CD14-positive monocyte (primary cell): ENCODE measurements around the gene CTCF. TPM values are rescaled to one million over a fixed set of nuclear protein-coding genes. Genes with fewer than 3 reads are reported as not detected.

Source experiments
- DNase-seq, 3 donors: peaks; one replicate each; pipeline ENCODE4 v3.0.0-alpha.2; 2011 to 2022
- H2AFZ ChIP-seq: 2 replicates; pipeline ENCODE4 v1.6.0; 2012; ENCODE audit warnings: mild to moderate bottlenecking, low read depth, low read length, inconsistent platforms; ENCODE audit not compliant: insufficient read depth, poor library complexity, severe bottlenecking
- H3K27ac ChIP-seq, 2 donors: 1 replicate in 1 of 2; 2 replicates in 1 of 2; pipeline ENCODE4 v1.5.1; 2012 to 2013; ENCODE audit warnings: low read length in 2 of 2, control low read depth in 1 of 2, inconsistent platforms in 1 of 2, low read depth in 1 of 2, mild to moderate bottlenecking in 1 of 2
- H3K27me3 ChIP-seq, 2 donors: one replicate each; pipeline versions ENCODE4 v1.6.0 to v1.6.1; 2011 to 2013; ENCODE audit warnings: low read length in 2 of 2; ENCODE audit not compliant: control insufficient read depth in 2 of 2, insufficient read depth in 2 of 2
- H3K36me3 ChIP-seq, 2 donors: replicated peaks in 1 of 2; 1 replicate in 1 of 2; 2 replicates in 1 of 2; pipeline versions ENCODE4 v1.5.1 to v1.6.1; 2012 to 2013; ENCODE audit warnings: low read length in 2 of 2, control low read depth in 1 of 2, inconsistent platforms in 1 of 2, mild to moderate bottlenecking in 1 of 2; ENCODE audit not compliant: insufficient read depth in 2 of 2, control insufficient read depth in 1 of 2
- H3K4me1 ChIP-seq, 2 donors: 1 replicate in 1 of 2; 2 replicates in 1 of 2; pipeline versions ENCODE4 v1.5.1 to v1.6.1; 2012 to 2013; ENCODE audit warnings: low read length in 2 of 2, control low read depth in 1 of 2, inconsistent platforms in 1 of 2, mild to moderate bottlenecking in 1 of 2, moderate library complexity in 1 of 2; ENCODE audit not compliant: insufficient read depth in 2 of 2, control insufficient read depth in 1 of 2
- H3K4me2 ChIP-seq: replicated peaks from 2 replicates; pipeline ENCODE3; 2012; ENCODE audit warnings: low read length, moderate library complexity, mild to moderate bottlenecking; ENCODE audit not compliant: poor library complexity, severe bottlenecking; ENCODE audit errors: extremely low read depth
- H3K4me3 ChIP-seq, 3 experiments: fragments of 200-600 bp in 1 of 3; sonication (generic) in 1 of 3; replicated peaks in 1 of 3; 1 replicate in 2 of 3; 2 replicates in 1 of 3; pipeline ENCODE4 v1.5.1; 2011 to 2013; ENCODE audit warnings: low read length in 3 of 3, mild to moderate bottlenecking in 3 of 3, control low read depth in 2 of 3, low read depth in 2 of 3, inconsistent platforms in 1 of 3, moderate library complexity in 1 of 3
- H3K79me2 ChIP-seq: 2 replicates; pipeline ENCODE4 v1.6.0; 2012; ENCODE audit warnings: mild to moderate bottlenecking, control low read depth, inconsistent platforms, low read length, moderate library complexity; ENCODE audit not compliant: insufficient read depth
- H3K9ac ChIP-seq: 2 replicates; pipeline ENCODE4 v1.6.0; 2017; ENCODE audit warnings: low read length, mild to moderate bottlenecking; ENCODE audit not compliant: insufficient read depth, poor library complexity, severe bottlenecking
- H3K9me3 ChIP-seq, 2 donors: replicated peaks in 1 of 2; 1 replicate in 1 of 2; 2 replicates in 1 of 2; pipeline versions ENCODE4 v1.5.1 to v1.6.1; 2012 to 2013; ENCODE audit warnings: low read length in 2 of 2, control low read depth in 1 of 2; ENCODE audit not compliant: control insufficient read depth in 1 of 2, insufficient read depth in 1 of 2
- H4K20me1 ChIP-seq: 2 replicates; pipeline ENCODE4 v1.6.0; 2012; ENCODE audit warnings: mild to moderate bottlenecking, low read length, control low read depth, moderate library complexity; ENCODE audit not compliant: insufficient read depth
- H3K27ac Mint-ChIP-seq, 7 donors: one replicate each; pipeline ENCODE4 v1.8.0; 2020; ENCODE audit warnings: mild to moderate bottlenecking in 7 of 7, mixed read lengths in 7 of 7, moderate library complexity in 6 of 7, inconsistent platforms in 2 of 7
- H3K27me3 Mint-ChIP-seq, 3 donors: one replicate each; pipeline ENCODE4 v1.8.0; 2021 to 2022; ENCODE audit warnings: low read depth in 3 of 3, mild to moderate bottlenecking in 3 of 3, mixed read lengths in 3 of 3, moderate library complexity in 3 of 3, inconsistent platforms in 1 of 3
- H3K36me3 Mint-ChIP-seq, 2 donors: one replicate each; pipeline ENCODE4 v1.8.0; 2020; ENCODE audit warnings: mixed read lengths in 2 of 2, inconsistent platforms in 1 of 2, mild to moderate bottlenecking in 1 of 2
- H3K4me1 Mint-ChIP-seq: one replicate; pipeline ENCODE4 v1.8.0; 2020; ENCODE audit warnings: mild to moderate bottlenecking, mixed read lengths
- H3K4me3 Mint-ChIP-seq, 2 donors: one replicate each; pipeline ENCODE4 v1.8.0; 2020; ENCODE audit warnings: mild to moderate bottlenecking in 2 of 2, mixed read lengths in 2 of 2, moderate library complexity in 1 of 2
- H3K9me3 Mint-ChIP-seq, 7 donors: one replicate each; pipeline ENCODE4 v1.8.0; 2020 to 2022; ENCODE audit warnings: mixed read lengths in 7 of 7, mild to moderate bottlenecking in 6 of 7, moderate library complexity in 6 of 7, inconsistent platforms in 2 of 7
- WGBS: methylation state at CpG from one replicate; pipeline ENCODE4 v1.1.5; 2013; ENCODE audit warnings: missing lambda C conversion rate; ENCODE audit not compliant: insufficient coverage; 5-methylcytosine and 5-hydroxymethylcytosine counted together
- intact Hi-C, 2 donors: fragments of 100-400 bp; cut with micrococcal nuclease; formaldehyde crosslinking; loops; one replicate each; pipeline versions ENCODE4 v1.15.0 to v1.15.1; 2023
- polyA plus RNA-seq, 3 donors: library from polyadenylated mRNA; depleted of rRNA in 1 of 3; unstranded in 2 of 3; stranded (reverse) in 1 of 3; fragments of 300-500 nt in 2 of 3; fragments of >200 nt in 1 of 3; fragmentation: Illumina TruSeq in 2 of 3; gene quantifications; 1 replicate in 2 of 3; 2 replicates in 1 of 3; pipeline ENCODE4 v1.2.3, GENCODE V29; 2012 to 2021
- TF ChIP-seq, protein P1 (sequence below): fragments of 200-600 bp; IDR thresholded peaks from one replicate; pipeline ENCODE4 v1.8.0; 2022; ENCODE audit warnings: antibody characterized with exemption, mild to moderate bottlenecking

Gene CTCF
- polyA plus RNA-seq, 3 donors, result 8.4 to 29.9 (median 17.7) TPM

DNA sequence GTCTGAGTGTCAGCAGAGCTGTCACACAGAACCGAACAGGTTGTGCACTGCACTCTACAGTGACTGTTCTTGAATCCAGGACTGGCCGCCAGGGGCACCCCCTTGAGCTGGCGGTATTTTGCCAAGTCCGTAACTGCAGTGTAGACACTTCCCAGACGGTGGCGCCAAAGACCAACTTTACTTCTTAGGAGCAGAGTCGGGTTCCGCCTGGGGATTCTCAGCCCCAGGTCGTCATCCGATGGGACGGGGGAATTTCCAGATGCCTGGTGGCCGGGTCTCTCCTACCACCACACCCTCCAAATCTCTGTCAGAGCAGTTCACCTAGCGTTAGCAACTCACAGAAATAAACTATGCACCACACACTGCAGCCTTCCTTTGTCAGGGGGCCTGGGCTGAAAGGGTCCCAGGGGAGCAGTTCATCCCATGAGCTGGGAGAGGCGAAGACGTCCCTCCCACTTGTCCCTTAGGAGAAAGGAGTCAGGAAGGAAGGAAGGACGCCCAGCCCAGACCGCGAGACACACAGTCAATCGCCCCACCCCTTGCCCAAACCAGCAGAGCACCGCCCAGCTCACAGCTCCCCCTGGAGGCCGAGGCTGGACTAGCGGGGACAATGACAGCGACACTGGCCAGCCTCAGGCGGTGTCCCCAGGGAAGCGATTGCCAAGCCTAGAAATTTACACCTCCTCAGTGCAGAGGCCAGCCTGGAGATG is 41.1 kb upstream of the CTCF start:
- intact Hi-C loops, result loop anchor here in 1 of 2 donors (5.0 to 10.0 kb wide), 2 partner anchors 41 to 144 kb away; partner anchors contain the start of genes ACD, C16orf86, CTCF and ENKD1
- no peaks in the 10 kb centered on the region for H3K79me2 ChIP-seq
- peak overlapping the region; percentile 47 to 75 (median 49) for H3K4me3 ChIP-seq
- peak overlapping the region; percentile 99 to 100 (median 100) for H3K27ac Mint-ChIP-seq
- H3K9me3 ChIP-seq, result no peaks in the 10 kb centered on the region
- peak; percentile 98 for DNase-seq
- H2AFZ ChIP-seq, result peak overlapping the region; percentile 63
- H3K9me3 Mint-ChIP-seq, result peaks cover 0 to 3% (median 0%) of the 10 kb centered on the region in 7 donors
- H3K27me3 Mint-ChIP-seq, result peaks cover 6 to 16% (median 10%) of the 10 kb centered on the region in 3 donors
- H3K36me3 ChIP-seq, result no peaks in the 10 kb centered on the region
- H3K9ac ChIP-seq, result peak overlapping the region; percentile 85
- peak overlapping the region; percentile 82 to 91 for H3K4me3 Mint-ChIP-seq
- peak overlapping the region; percentile 99 for H3K27ac ChIP-seq
- H3K4me2 ChIP-seq, result peak overlapping the region; percentile 88
- peaks cover 0 to 6% of the 10 kb centered on the region in 2 donors for H3K36me3 Mint-ChIP-seq
- H3K4me1 Mint-ChIP-seq, result peaks cover 45% of the 10 kb centered on the region
- H3K27me3 ChIP-seq, result no peaks in the 10 kb centered on the region
- WGBS, result 2% methylated on average over 15 of the region's 25 CpGs
- peaks cover 40 to 44% of the 10 kb centered on the region in 2 donors for H3K4me1 ChIP-seq
- no peaks in the 10 kb centered on the region for H4K20me1 ChIP-seq
- TF ChIP-seq, protein P1, sequence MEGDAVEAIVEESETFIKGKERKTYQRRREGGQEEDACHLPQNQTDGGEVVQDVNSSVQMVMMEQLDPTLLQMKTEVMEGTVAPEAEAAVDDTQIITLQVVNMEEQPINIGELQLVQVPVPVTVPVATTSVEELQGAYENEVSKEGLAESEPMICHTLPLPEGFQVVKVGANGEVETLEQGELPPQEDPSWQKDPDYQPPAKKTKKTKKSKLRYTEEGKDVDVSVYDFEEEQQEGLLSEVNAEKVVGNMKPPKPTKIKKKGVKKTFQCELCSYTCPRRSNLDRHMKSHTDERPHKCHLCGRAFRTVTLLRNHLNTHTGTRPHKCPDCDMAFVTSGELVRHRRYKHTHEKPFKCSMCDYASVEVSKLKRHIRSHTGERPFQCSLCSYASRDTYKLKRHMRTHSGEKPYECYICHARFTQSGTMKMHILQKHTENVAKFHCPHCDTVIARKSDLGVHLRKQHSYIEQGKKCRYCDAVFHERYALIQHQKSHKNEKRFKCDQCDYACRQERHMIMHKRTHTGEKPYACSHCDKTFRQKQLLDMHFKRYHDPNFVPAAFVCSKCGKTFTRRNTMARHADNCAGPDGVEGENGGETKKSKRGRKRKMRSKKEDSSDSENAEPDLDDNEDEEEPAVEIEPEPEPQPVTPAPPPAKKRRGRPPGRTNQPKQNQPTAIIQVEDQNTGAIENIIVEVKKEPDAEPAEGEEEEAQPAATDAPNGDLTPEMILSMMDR, result peak; percentile 93

GRCh38 chr16:67525176-67525860 is 37.0 kb upstream of the CTCF start:
- Histone ChIP-seq H3K4me2 (no peak overlapping the region), H3K27me3 (no peaks in the 10 kb centered on the region), H3K9ac (no peak overlapping the region), H3K4me1 (peaks cover 14 to 35% of the 10 kb centered on the region in 2 donors), H3K36me3 (no peaks in the 10 kb centered on the region), H3K9me3 (no peaks in the 10 kb centered on the region), H3K27ac (no peak overlapping the region), H4K20me1 (peaks cover 7% of the 10 kb centered on the region), H3K79me2 (peaks cover 15% of the 10 kb centered on the region), H2AFZ (no peak overlapping the region), H3K4me3 (no peak overlapping the region)
- peak overlapping the region in 1 of 2 donors; percentile 48 for H3K4me3 Mint-ChIP-seq
- peaks cover 4 to 5% of the 10 kb centered on the region in 2 donors for H3K36me3 Mint-ChIP-seq
- 52% methylated on average over 9 of the region's 11 CpGs for WGBS
- peaks cover 22% of the 10 kb centered on the region for H3K4me1 Mint-ChIP-seq
- no peak for DNase-seq
- TF ChIP-seq, protein P1, result no peak
- H3K9me3 Mint-ChIP-seq, result peaks cover 0 to 3% (median 0%) of the 10 kb centered on the region in 7 donors
- peaks cover 10 to 26% (median 19%) of the 10 kb centered on the region in 3 donors for H3K27me3 Mint-ChIP-seq
- H3K27ac Mint-ChIP-seq, result peak overlapping the region in 1 of 7 donors; percentile 11
- intact Hi-C loops, result loop anchor here (5.0 to 10.0 kb wide), 2 partner anchors 37 to 139 kb away; partner anchors contain the start of genes ACD (in 1 of the 2), C16orf86 (in 1 of the 2), CTCF (in 1 of the 2) and ENKD1 (in 1 of the 2)
